ENCODE results near the gene CAMKMT.

Gene CAMKMT

DNA sequence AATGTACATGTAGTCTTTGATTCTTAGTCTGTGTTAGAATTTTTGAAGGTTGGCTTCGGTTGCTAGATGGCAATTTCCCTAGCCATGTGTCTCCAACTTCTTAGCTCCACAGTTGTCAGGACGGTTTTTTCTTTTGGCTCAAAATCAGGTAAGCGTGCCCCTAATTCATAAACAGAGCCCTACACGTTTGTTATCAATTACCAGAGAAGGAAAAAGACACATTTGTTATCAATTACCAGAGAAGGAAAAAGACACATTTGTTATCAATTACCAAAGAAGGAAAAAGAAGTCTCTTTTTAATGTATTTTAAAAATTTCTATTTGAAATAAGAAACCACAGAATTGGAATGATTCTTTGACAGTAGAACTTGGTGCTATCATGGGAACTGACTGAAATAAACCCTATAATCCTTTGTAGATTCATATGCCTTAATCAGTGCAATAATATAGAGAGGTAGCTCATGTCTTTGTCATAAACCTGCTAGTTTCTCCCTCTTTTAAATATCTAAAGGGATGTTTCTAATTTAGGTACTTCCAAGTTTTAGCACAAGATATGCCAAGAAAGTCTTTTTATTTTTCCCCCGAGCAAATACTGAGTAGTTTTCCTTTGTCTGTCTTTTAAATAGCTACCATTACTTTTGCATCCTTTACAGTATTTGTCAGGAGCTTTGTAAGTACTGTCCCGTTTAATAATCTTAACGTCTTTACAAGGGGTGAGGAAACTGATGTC is 35.9 kb downstream of the CAMKMT start:
- TF ChIP-seq EZH2 (optimal IDR thresholded peaks at IDR 0.05; ENCODE audit: low read depth, low read length) (no peak), EZH2phosphoT487 (IDR thresholded peaks at IDR 0.05; ENCODE audit: low read length) (no peak)
- TF ChIP-seq, protein P1, sequence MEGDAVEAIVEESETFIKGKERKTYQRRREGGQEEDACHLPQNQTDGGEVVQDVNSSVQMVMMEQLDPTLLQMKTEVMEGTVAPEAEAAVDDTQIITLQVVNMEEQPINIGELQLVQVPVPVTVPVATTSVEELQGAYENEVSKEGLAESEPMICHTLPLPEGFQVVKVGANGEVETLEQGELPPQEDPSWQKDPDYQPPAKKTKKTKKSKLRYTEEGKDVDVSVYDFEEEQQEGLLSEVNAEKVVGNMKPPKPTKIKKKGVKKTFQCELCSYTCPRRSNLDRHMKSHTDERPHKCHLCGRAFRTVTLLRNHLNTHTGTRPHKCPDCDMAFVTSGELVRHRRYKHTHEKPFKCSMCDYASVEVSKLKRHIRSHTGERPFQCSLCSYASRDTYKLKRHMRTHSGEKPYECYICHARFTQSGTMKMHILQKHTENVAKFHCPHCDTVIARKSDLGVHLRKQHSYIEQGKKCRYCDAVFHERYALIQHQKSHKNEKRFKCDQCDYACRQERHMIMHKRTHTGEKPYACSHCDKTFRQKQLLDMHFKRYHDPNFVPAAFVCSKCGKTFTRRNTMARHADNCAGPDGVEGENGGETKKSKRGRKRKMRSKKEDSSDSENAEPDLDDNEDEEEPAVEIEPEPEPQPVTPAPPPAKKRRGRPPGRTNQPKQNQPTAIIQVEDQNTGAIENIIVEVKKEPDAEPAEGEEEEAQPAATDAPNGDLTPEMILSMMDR (IDR thresholded peaks at IDR 0.05; ENCODE audit: low read length): no peak
- Histone ChIP-seq H3K4me1 (ENCODE audit: low read length) (no peaks in the 10 kb centered on the region), H3K36me3 (replicated peaks; ENCODE audit: insufficient read depth, low read length) (no peaks in the 10 kb centered on the region), H2AFZ (ENCODE audit: low read length) (no peak overlapping the region), H3F3A (ENCODE audit: insufficient read depth, low read length) (no peaks in the 10 kb centered on the region), H3K4me3 (ENCODE audit: low read length) (no peak overlapping the region), H3K27ac (ENCODE audit: low read length) (no peak overlapping the region), H3K79me2 (ENCODE audit: low read length) (no peaks in the 10 kb centered on the region), H3K9me3 (replicated peaks; ENCODE audit: insufficient read depth, low read length) (no peaks in the 10 kb centered on the region), H3K9me2 (replicated peaks; ENCODE audit: insufficient read depth, low read length) (no peaks in the 10 kb centered on the region), H3K27me3 (replicated peaks; ENCODE audit: insufficient read depth, low read length) (no peaks in the 10 kb centered on the region), H3K4me2 (ENCODE audit: low read depth, low read length) (no peak overlapping the region), H3K9ac (ENCODE audit: low read length) (no peak overlapping the region), H4K20me1 (ENCODE audit: insufficient read depth, low read length) (no peaks in the 10 kb centered on the region)
- DNase-seq: no peak

DNA sequence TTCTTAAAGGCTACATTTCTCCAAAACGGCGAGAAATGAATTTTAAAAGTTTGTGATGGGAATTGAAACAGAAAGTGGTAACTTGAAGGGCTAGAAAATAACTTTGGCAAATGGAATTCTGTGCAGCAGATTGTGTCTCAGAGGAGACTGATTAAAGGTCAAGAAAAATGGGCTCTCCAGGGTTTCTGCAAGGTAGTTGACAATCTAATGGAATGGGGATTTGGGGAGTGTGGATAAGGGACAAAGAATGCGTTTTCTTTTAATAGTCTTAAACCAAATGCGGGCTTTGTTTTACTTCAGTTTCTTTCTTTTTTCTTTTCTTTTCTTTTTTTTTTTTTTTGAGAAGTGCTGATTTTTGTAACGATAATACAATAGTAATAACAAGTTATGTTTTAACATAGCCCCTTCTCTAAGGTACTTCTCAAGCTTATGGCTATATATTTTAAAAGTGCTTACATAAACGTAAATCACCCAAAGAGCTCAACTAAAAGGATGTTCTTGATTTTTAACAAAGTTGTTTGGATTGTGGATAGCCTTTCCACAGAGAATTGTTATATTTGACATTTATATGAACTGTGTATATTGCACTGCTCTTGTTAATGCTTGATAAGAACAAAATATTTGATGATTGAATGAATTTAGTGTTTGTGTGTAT is 36.6 kb downstream of the CAMKMT start:
- Histone ChIP-seq H3K4me3 (ENCODE audit: low read length) (no peak overlapping the region), H3K79me2 (ENCODE audit: low read length) (no peaks in the 10 kb centered on the region), H2AFZ (ENCODE audit: low read length) (no peak overlapping the region), H3K9me3 (replicated peaks; ENCODE audit: insufficient read depth, low read length) (no peaks in the 10 kb centered on the region), H3K9ac (ENCODE audit: low read length) (no peak overlapping the region), H4K20me1 (ENCODE audit: insufficient read depth, low read length) (no peaks in the 10 kb centered on the region), H3F3A (ENCODE audit: insufficient read depth, low read length) (no peaks in the 10 kb centered on the region), H3K9me2 (replicated peaks; ENCODE audit: insufficient read depth, low read length) (no peaks in the 10 kb centered on the region), H3K27me3 (replicated peaks; ENCODE audit: insufficient read depth, low read length) (no peaks in the 10 kb centered on the region), H3K4me2 (ENCODE audit: low read depth, low read length) (no peak overlapping the region), H3K27ac (ENCODE audit: low read length) (no peak overlapping the region), H3K36me3 (replicated peaks; ENCODE audit: insufficient read depth, low read length) (no peaks in the 10 kb centered on the region), H3K4me1 (ENCODE audit: low read length) (no peaks in the 10 kb centered on the region)
- TF ChIP-seq EZH2 (optimal IDR thresholded peaks at IDR 0.05; ENCODE audit: low read depth, low read length): no peak
- no peak for TF ChIP-seq EZH2phosphoT487 (IDR thresholded peaks at IDR 0.05; ENCODE audit: low read length)
- TF ChIP-seq, protein P1 (IDR thresholded peaks at IDR 0.05; ENCODE audit: low read length): no peak
- DNase-seq: no peak

DNA sequence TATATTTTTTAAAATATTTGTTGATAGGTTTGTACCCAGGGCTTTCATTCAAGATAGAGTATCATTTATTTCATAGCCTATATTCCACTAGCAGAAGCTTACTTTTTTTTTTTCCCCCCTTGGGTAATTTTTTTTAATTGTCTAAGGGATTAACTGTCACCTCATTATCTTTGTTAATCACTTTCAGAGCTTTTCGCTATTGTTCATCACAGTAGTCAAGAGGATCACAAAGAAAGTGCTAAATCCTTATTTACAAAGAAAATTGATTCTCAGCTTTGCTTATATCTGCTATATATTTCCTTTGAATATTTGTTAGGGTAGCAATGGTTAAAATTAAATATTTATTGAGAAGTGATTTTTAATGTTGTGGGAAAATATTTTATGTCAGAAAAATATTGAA is 59.0 kb downstream of the CAMKMT start:
- H3K27ac ChIP-seq (ENCODE audit: low read length): no peak overlapping the region
- H3K79me2 ChIP-seq (ENCODE audit: low read length): no peaks in the 10 kb centered on the region
- H3K4me1 ChIP-seq (ENCODE audit: low read length): no peaks in the 10 kb centered on the region
- H3K9me3 ChIP-seq (replicated peaks; ENCODE audit: insufficient read depth, low read length): no peaks in the 10 kb centered on the region
- no peaks in the 10 kb centered on the region for H3K9me2 ChIP-seq (replicated peaks; ENCODE audit: insufficient read depth, low read length)
- H2AFZ ChIP-seq (ENCODE audit: low read length): no peak overlapping the region
- no peak overlapping the region for H3K9ac ChIP-seq (ENCODE audit: low read length)
- no peaks in the 10 kb centered on the region for H4K20me1 ChIP-seq (ENCODE audit: insufficient read depth, low read length)
- no peak overlapping the region for H3K4me2 ChIP-seq (ENCODE audit: low read depth, low read length)
- TF ChIP-seq, protein P1 (IDR thresholded peaks at IDR 0.05; ENCODE audit: low read length): no peak
- TF ChIP-seq EZH2 (optimal IDR thresholded peaks at IDR 0.05; ENCODE audit: low read depth, low read length): no peak
- no peak for TF ChIP-seq EZH2phosphoT487 (IDR thresholded peaks at IDR 0.05; ENCODE audit: low read length)
- DNase-seq: no peak
- H3K4me3 ChIP-seq (ENCODE audit: low read length): no peak overlapping the region
- H3F3A ChIP-seq (ENCODE audit: insufficient read depth, low read length): no peaks in the 10 kb centered on the region
- H3K36me3 ChIP-seq (replicated peaks; ENCODE audit: insufficient read depth, low read length): no peaks in the 10 kb centered on the region
- no peaks in the 10 kb centered on the region for H3K27me3 ChIP-seq (replicated peaks; ENCODE audit: insufficient read depth, low read length)
